ENCODE measurements around the gene APBB1IP.

DNA sequence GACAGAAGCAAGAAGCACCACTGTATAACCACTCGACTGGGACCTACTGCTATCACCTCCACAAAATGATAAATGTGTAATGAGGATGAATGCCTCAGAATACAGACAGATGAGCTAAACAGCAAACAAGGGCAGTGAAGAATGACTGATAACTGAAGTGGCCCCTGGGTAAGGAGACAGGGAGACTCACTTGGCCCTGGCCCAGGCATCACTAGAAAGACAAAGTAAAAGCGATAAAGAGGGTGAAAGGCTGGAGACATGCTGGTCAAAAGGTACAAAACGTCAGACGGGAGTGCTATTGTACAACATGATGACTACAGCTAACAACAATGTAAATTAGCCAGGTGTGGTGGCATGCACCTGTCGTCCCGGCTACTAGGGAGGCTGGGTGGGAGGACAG lies 27.8 kb upstream of the APBB1IP start:
- TF ChIP-seq CTCF (IDR thresholded peaks at IDR 0.05), result no peak
- TF ChIP-seq POLR2AphosphoS5 (IDR thresholded peaks at IDR 0.05), result no peak
- TF ChIP-seq POLR2A (IDR thresholded peaks at IDR 0.05), result no peak

Data from stomach (tissue), 4 donors.